Measurements from ENCODE around the gene KLHL15.

GRCh38 chrX:24005028-24005427, 22.0 kb downstream of the KLHL15 start:
- no peak for TF ChIP-seq CERS6 (CRISPR knock-in tag; IDR thresholded peaks at IDR 0.05)
- no peak for TF ChIP-seq PPARG (CRISPR knock-in tag; conservative IDR thresholded peaks at IDR 0.05)
- TF ChIP-seq POLR2A (IDR thresholded peaks at IDR 0.05; ENCODE audit: insufficient read depth in 1 of 2, low read depth in 2 of 2, low read length in 2 of 2), result no peak
- TF ChIP-seq ZNF263 (CRISPR knock-in tag; IDR thresholded peaks at IDR 0.05), result no peak
- no peak for TF ChIP-seq TCF7L2 (IDR thresholded peaks at IDR 0.05; ENCODE audit: low read depth, low read length)
- TF ChIP-seq ZSCAN29 (CRISPR knock-in tag; conservative IDR thresholded peaks at IDR 0.05), result no peak
- TF ChIP-seq CBX2 (IDR thresholded peaks at IDR 0.05; ENCODE audit: low read depth, low read length), result no peak
- no peak for TF ChIP-seq CBX2 (CRISPR knock-in tag; IDR thresholded peaks at IDR 0.05; ENCODE audit: low read depth)
- TF ChIP-seq NFATC3 (CRISPR knock-in tag; IDR thresholded peaks at IDR 0.05), result no peak
- no peak for TF ChIP-seq THAP8 (CRISPR knock-in tag; IDR thresholded peaks at IDR 0.05; ENCODE audit: borderline replicate concordance)

Measured in HepG2 (cell line).